ENCODE measurements around the gene CACNG3. TPM values are rescaled to one million over a fixed set of nuclear protein-coding genes. Genes with fewer than 3 reads are reported as not detected.

Gene CACNG3
- total RNA-seq = not detected in 2 replicates

DNA sequence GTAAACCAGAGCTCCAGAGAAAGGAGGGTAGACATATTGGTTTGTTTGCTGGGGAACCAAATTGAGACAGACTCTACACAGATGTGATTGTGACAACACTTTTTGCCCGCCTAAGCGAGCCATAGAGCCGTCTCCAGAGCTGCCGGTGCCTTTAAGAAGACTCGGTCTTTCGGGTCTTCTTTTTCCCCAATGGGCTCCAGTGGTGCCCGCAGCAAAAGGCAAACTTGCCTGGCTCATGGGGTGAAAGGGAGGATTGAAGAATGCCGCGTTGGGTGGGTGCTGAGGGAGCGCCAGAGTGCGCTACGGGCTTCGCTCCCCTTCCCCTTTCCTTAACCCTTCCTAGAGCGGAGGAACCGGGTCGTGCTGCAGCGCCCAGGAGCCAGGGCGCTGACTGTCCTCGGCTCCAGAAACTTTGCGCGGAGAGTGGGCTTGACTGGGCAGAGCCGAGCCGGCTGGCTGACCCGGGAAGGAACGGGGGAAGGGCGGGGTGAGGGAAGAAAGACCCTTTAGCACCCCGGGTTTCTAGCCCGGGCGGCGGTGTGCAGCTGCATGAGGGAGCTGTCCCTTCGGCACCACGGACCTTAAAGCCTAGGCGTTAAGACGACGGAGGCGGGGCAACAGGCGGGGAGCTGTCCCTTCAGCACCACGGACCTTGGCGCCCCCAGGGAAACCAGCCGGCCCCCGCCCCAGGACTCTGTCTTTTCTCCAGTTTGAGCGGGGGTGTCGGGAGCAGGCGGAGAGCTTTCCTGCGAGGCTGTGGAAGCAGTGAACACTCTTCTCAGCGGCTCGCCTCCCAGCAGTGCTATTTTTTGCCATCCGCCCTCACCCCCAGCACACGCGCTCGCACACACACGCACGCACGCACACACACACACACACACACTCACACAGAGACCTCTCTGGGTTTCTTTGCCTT lies at the start of gene CACNG3:
CACNG3 (plus strand) TSS at position 880 of the 916 bp plus-strand sequence. CDS start 420 bp downstream, outside the sequence.

